VCaP (cell line): ENCODE measurements around the gene PDZD7.

ENCODE experiments used
- H3K27ac ChIP-seq: fragments of 450-650 bp; 2 replicates; pipeline ENCODE4 v1.5.1; 2017
- CTCF ChIP-seq: fragments of 450-650 bp; conservative IDR thresholded peaks from 2 replicates; pipeline ENCODE4 v1.5.1; 2017; ENCODE audit warnings: mild to moderate bottlenecking, moderate library complexity

Gene PDZD7

GRCh38 chr10:101065481-101066145 is 34.7 kb upstream of the PDZD7 start:
- H3K27ac ChIP-seq: peak overlapping the region; percentile 94
- TF ChIP-seq CTCF: no peak

- no peak for TF ChIP-seq CTCF
These were observed 33.6 kb upstream of the PDZD7 start for GRCh38 chr10:101064415-101065030.

GRCh38 chr10:101063548-101064414 is 32.9 kb upstream of the PDZD7 start:
- peak overlapping the region; percentile 94 for H3K27ac ChIP-seq
- no peak for TF ChIP-seq CTCF

More at GRCh38 chr10:101064415-101065030, 33.6 kb upstream of the PDZD7 start:
- peak overlapping the region; percentile 94 for H3K27ac ChIP-seq

- no peak for TF ChIP-seq CTCF
- peak overlapping the region; percentile 94; the same call in 1 of the 2 replicates for H3K27ac ChIP-seq
These were observed 32.2 kb upstream of the PDZD7 start for GRCh38 chr10:101063050-101063525.

- TF ChIP-seq CTCF: peak; percentile 59
- H3K27ac ChIP-seq: peak overlapping the region; percentile 94
These were observed 31.5 kb upstream of the PDZD7 start for GRCh38 chr10:101062232-101063049.

- peak within 1 kb of the TSS; percentile 94 for H3K27ac ChIP-seq
- no peak for TF ChIP-seq CTCF
These were observed 30.8 kb upstream of the PDZD7 start, which contains the start of gene KAZALD1 for GRCh38 chr10:101061624-101062231. KAZALD1 (plus strand) TSS chr10:101061989; CDS start chr10:101062593, 604 bp downstream.
